ENCODE results near the gene ABHD10.

The ABHD10 gene

DNA sequence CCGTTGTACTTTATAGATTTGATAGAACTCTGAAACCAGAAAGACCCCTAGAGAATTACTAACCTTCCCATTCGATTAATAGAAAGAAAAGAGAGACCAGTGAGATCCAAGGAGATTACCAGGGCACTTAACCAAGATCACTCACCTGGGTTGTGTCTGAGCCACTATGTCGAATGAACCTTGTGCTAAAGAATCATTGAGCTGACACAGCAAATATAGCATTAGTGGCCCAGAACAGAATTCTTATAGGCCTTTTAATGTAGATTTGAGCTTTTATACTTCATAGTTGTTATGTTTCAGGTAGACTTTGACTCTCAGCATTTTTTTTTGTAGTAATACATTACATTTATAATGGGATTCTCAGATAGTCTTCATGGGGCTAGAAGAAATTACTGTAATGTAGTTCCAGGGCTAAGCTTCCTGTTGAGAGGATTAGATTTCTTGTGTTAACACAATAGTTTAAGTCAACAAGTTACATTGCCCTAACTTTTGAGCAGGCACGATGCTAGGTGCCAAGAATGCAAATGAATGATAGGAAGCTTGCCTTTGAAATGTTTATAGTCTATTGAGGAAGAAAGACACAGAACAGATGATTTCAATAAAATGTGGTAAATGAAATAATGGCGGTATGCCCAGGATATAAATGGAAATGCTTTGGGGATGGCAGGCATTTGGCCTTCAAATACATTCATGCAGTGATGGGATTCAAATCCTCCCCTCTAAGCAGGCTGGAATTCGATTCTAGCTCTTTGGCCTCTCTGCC lies 24.4 kb upstream of the ABHD10 start:
- TF ChIP-seq CREB1 (IDR thresholded peaks at IDR 0.05; ENCODE audit: low read depth) (no peak), NFIC (IDR thresholded peaks at IDR 0.05) (no peak), TCF12 (IDR thresholded peaks at IDR 0.05; ENCODE audit: low read depth) (no peak), TEAD4 (IDR thresholded peaks at IDR 0.05) (no peak), ZBTB7A (IDR thresholded peaks at IDR 0.05; ENCODE audit: low read depth) (no peak), EP300 (IDR thresholded peaks at IDR 0.05; ENCODE audit: borderline replicate concordance) (no peak), YY1 (IDR thresholded peaks at IDR 0.05; ENCODE audit: low read depth) (no peak), MAX (IDR thresholded peaks at IDR 0.05) (no peak), EGR1 (IDR thresholded peaks at IDR 0.05) (no peak), FOXM1 (IDR thresholded peaks at IDR 0.05; ENCODE audit: borderline replicate concordance, low read depth) (no peak), CEBPB (IDR thresholded peaks at IDR 0.05) (no peak), RAD21 (IDR thresholded peaks at IDR 0.05; ENCODE audit: low read depth) (no peak), TAF1 (IDR thresholded peaks at IDR 0.05; ENCODE audit: low read depth) (no peak)
- TF ChIP-seq, protein P1, sequence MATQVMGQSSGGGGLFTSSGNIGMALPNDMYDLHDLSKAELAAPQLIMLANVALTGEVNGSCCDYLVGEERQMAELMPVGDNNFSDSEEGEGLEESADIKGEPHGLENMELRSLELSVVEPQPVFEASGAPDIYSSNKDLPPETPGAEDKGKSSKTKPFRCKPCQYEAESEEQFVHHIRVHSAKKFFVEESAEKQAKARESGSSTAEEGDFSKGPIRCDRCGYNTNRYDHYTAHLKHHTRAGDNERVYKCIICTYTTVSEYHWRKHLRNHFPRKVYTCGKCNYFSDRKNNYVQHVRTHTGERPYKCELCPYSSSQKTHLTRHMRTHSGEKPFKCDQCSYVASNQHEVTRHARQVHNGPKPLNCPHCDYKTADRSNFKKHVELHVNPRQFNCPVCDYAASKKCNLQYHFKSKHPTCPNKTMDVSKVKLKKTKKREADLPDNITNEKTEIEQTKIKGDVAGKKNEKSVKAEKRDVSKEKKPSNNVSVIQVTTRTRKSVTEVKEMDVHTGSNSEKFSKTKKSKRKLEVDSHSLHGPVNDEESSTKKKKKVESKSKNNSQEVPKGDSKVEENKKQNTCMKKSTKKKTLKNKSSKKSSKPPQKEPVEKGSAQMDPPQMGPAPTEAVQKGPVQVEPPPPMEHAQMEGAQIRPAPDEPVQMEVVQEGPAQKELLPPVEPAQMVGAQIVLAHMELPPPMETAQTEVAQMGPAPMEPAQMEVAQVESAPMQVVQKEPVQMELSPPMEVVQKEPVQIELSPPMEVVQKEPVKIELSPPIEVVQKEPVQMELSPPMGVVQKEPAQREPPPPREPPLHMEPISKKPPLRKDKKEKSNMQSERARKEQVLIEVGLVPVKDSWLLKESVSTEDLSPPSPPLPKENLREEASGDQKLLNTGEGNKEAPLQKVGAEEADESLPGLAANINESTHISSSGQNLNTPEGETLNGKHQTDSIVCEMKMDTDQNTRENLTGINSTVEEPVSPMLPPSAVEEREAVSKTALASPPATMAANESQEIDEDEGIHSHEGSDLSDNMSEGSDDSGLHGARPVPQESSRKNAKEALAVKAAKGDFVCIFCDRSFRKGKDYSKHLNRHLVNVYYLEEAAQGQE (IDR thresholded peaks at IDR 0.05; ENCODE audit: low read depth), result no peak
- TF ChIP-seq, protein P2, sequence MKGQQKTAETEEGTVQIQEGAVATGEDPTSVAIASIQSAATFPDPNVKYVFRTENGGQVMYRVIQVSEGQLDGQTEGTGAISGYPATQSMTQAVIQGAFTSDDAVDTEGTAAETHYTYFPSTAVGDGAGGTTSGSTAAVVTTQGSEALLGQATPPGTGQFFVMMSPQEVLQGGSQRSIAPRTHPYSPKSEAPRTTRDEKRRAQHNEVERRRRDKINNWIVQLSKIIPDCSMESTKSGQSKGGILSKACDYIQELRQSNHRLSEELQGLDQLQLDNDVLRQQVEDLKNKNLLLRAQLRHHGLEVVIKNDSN (IDR thresholded peaks at IDR 0.05), result no peak

DNA sequence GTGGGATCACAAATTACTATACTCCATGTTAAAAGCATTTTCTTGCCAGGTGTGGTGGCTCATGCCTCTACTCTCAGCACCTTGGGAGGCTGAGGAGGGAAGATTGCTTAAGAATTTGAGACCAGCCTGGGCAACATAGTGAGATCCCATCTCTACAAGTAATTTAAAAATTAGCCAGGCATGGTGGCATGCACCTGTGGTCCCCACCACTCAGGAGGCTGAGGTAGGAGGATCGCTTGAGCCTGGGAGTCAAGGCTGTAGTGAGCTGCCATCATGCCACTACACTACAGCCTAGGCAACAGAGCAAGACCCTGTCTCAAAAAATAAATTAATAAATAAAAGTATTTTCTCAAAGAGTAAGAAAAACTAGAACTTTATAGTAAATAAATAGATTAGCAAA lies 22.9 kb upstream of the ABHD10 start:
- TF ChIP-seq ZBTB7A (IDR thresholded peaks at IDR 0.05; ENCODE audit: low read depth) (no peak), CEBPB (IDR thresholded peaks at IDR 0.05) (no peak), EGR1 (IDR thresholded peaks at IDR 0.05) (no peak)

DNA sequence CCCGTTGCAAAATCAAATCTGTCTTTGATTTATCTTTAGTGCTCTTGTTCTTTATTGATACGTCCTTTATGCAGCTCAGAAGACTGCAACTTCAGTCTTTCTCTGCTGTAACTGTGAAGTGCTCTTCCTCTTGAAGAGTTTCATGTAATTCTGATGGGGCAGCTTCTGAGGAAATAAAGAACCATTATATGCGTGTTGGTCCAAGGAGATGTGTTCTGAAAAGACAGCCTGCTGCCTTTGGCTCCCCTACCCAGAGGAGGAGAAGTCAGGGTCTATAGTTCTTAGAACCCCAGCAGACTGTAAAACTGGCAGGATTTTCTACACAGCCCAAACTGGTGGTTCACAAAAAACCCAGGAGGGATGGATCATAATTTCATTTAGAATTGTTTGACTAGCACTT lies 22.4 kb upstream of the ABHD10 start:
- TF ChIP-seq NFIC (IDR thresholded peaks at IDR 0.05), result no peak
- TF ChIP-seq, protein P2 (IDR thresholded peaks at IDR 0.05), result no peak
- TF ChIP-seq YY1 (IDR thresholded peaks at IDR 0.05; ENCODE audit: low read depth), result no peak
- TF ChIP-seq TEAD4 (IDR thresholded peaks at IDR 0.05), result no peak

GRCh38 chr3:111956995-111957734 lies 21.7 kb upstream of the ABHD10 start:
- no peak for TF ChIP-seq EP300 (IDR thresholded peaks at IDR 0.05; ENCODE audit: borderline replicate concordance)
- no peak for TF ChIP-seq RAD21 (IDR thresholded peaks at IDR 0.05; ENCODE audit: low read depth)
- no peak for TF ChIP-seq TCF12 (IDR thresholded peaks at IDR 0.05; ENCODE audit: low read depth)
- no peak for TF ChIP-seq FOXM1 (IDR thresholded peaks at IDR 0.05; ENCODE audit: borderline replicate concordance, low read depth)
- no peak for TF ChIP-seq TEAD4 (IDR thresholded peaks at IDR 0.05)
- TF ChIP-seq MAX (IDR thresholded peaks at IDR 0.05), result no peak
- no peak for TF ChIP-seq YY1 (IDR thresholded peaks at IDR 0.05; ENCODE audit: low read depth)
- TF ChIP-seq CEBPB (IDR thresholded peaks at IDR 0.05), result no peak
- TF ChIP-seq NFIC (IDR thresholded peaks at IDR 0.05), result no peak
- no peak for TF ChIP-seq EGR1 (IDR thresholded peaks at IDR 0.05)
- TF ChIP-seq, protein P1 (IDR thresholded peaks at IDR 0.05; ENCODE audit: low read depth), result no peak
- no peak for TF ChIP-seq TAF1 (IDR thresholded peaks at IDR 0.05; ENCODE audit: low read depth)
- no peak for TF ChIP-seq CREB1 (IDR thresholded peaks at IDR 0.05; ENCODE audit: low read depth)
- TF ChIP-seq ZBTB7A (IDR thresholded peaks at IDR 0.05; ENCODE audit: low read depth), result no peak
- TF ChIP-seq, protein P2 (IDR thresholded peaks at IDR 0.05), result no peak

DNA sequence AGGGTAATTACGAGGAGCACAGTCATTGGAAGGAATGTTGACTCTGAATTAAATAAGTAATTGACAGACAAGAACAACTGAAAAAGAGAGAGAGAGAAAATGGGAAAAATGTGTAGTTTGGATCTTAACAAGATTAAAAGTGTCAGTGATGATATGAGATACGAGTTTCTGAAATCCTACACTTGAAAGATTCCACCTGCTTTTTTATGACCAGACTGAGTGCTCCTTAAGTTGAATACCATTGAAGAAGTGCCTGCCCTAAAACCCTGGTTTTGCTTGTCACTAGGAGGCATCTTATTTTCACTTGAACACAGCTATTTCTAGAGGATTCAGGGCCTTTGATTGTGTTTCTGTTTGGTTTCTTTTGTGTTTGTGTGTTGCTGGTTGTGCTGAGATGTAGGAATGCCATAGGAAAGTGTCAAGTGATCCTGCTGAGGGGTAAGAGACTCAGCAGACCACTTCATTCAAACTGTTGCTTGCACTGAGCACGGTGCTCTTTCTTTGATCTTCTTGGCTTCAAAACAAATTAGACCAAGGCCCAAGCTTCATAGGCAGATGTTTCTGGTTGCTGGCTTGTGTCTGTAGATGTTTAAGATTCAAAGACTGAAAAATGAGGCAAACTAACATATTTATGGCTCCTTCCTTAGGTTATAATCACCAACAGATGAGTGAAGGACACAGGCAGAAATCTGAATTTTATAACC lies 17.2 kb upstream of the ABHD10 start:
- no peak for TF ChIP-seq TCF12 (IDR thresholded peaks at IDR 0.05; ENCODE audit: low read depth)
- TF ChIP-seq NFIC (IDR thresholded peaks at IDR 0.05), result no peak
- TF ChIP-seq MAX (IDR thresholded peaks at IDR 0.05), result no peak
- TF ChIP-seq, protein P1 (IDR thresholded peaks at IDR 0.05; ENCODE audit: low read depth), result no peak
- no peak for TF ChIP-seq ZBTB7A (IDR thresholded peaks at IDR 0.05; ENCODE audit: low read depth)
- TF ChIP-seq, protein P2 (IDR thresholded peaks at IDR 0.05), result no peak
- no peak for TF ChIP-seq YY1 (IDR thresholded peaks at IDR 0.05; ENCODE audit: low read depth)
- TF ChIP-seq TAF1 (IDR thresholded peaks at IDR 0.05; ENCODE audit: low read depth), result no peak
- no peak for TF ChIP-seq RAD21 (IDR thresholded peaks at IDR 0.05; ENCODE audit: low read depth)
- no peak for TF ChIP-seq CEBPB (IDR thresholded peaks at IDR 0.05)
- TF ChIP-seq FOXM1 (IDR thresholded peaks at IDR 0.05; ENCODE audit: borderline replicate concordance, low read depth), result no peak
